Caco-2 (cell line): Measurements from ENCODE around the gene GOLT1A. TPM values are rescaled to one million over a fixed set of nuclear protein-coding genes. Genes with fewer than 3 reads are reported as not detected.

Source experiments
- total RNA-seq: library from RNA; stranded (reverse); gene quantifications from 2 replicates; pipeline ENCODE4 v1.2.3, GENCODE V29; 2022

The GOLT1A gene
- total RNA-seq, 1 experiment from 2014 or later, result 25.9 TPM

Other genes starting within 250 kb of the GOLT1A start
- gene SOX13, start 140.9 kb downstream of the GOLT1A start, total RNA-seq, result 31.5 and 34.5 TPM in 2 replicates
- 16.2 and 21.9 TPM in 2 replicates for gene ETNK2, start 61.9 kb downstream of the GOLT1A start, total RNA-seq
- gene REN, start 47.7 kb downstream of the GOLT1A start, total RNA-seq, result not detected in 2 replicates
- gene KISS1, start 17.5 kb downstream of the GOLT1A start, total RNA-seq, result 2.9 and 3.3 TPM in 2 replicates
- 18.8 and 21.8 TPM in 2 replicates for gene PLEKHA6, start 145.9 kb upstream of the GOLT1A start, total RNA-seq
- gene PPP1R15B, start 197.8 kb upstream of the GOLT1A start, total RNA-seq, result 46.3 and 48.4 TPM in 2 replicates